ENCODE data around the gene DSCAM. TPM values are rescaled to one million over a fixed set of nuclear protein-coding genes. Genes with fewer than 3 reads are reported as not detected.

The DSCAM gene
- total RNA-seq, 1 experiment from 2014 or later, result not detected

DNA sequence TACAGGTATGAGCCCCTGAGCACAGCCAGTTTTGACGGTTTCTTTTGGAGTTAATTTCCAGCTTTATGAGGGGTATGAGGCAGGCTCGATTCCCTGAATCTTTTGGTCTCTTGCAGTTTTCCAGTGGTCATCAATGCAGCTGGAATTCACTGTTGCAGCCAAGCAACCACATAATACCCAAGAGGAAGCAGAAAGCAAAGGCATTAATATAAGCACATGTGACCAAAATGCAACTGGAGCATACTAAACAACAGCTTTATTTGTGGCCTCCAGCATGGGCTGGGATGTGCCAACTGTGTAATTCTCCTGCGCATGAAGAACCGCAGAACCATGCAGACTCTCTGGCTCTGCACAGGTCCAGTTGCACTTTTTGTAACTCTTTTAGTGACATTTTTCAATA is 33.0 kb downstream of the DSCAM start:
- Histone ChIP-seq H3K27me3 (ENCODE audit: insufficient read depth, low read length) (no peaks in the 10 kb centered on the region), H3K79me2 (ENCODE audit: insufficient read depth, low read length) (no peaks in the 10 kb centered on the region), H3K9me3 (ENCODE audit: control insufficient read depth in 1 of 2, insufficient read depth in 1 of 2, low read depth in 1 of 2, low read length in 2 of 2) (peaks cover 11 to 37% of the 10 kb centered on the region in 2 experiments; a peak in 2 of 4 replicates), H3K9ac (ENCODE audit: low read length) (no peak overlapping the region), H3K4me1 (ENCODE audit: control insufficient read depth in 1 of 2, insufficient read depth in 2 of 2, low read length in 2 of 2) (no peaks in the 10 kb centered on the region), H3K27ac (ENCODE audit: low read depth, low read length) (no peak overlapping the region), H3K4me2 (ENCODE audit: low read length) (no peak overlapping the region), H2AFZ (ENCODE audit: low read depth, low read length, poor library complexity, severe bottlenecking) (no peak overlapping the region), H4K20me1 (ENCODE audit: insufficient read depth) (no peaks in the 10 kb centered on the region), H3K4me3 (replicated peaks in 1 of 2; ENCODE audit: low read depth in 1 of 2, low read length in 2 of 2) (no peak overlapping the region), H3K9me2 (ENCODE audit: insufficient read depth) (no peaks in the 10 kb centered on the region), H3K36me3 (ENCODE audit: control insufficient read depth in 1 of 2, insufficient read depth in 2 of 2, low read length in 2 of 2) (no peaks in the 10 kb centered on the region)
- no peak for ATAC-seq
- RAD21 ChIA-PET (ENCODE audit: low non-redundant PET in 1 of 2, low total read pairs in 2 of 2, uncharacterized antibody in 2 of 2, unreplicated experiment in 2 of 2), result no interaction called here
- intact Hi-C loops (cut with micrococcal nuclease), result no loop called here
- TF ChIP-seq, protein P1, sequence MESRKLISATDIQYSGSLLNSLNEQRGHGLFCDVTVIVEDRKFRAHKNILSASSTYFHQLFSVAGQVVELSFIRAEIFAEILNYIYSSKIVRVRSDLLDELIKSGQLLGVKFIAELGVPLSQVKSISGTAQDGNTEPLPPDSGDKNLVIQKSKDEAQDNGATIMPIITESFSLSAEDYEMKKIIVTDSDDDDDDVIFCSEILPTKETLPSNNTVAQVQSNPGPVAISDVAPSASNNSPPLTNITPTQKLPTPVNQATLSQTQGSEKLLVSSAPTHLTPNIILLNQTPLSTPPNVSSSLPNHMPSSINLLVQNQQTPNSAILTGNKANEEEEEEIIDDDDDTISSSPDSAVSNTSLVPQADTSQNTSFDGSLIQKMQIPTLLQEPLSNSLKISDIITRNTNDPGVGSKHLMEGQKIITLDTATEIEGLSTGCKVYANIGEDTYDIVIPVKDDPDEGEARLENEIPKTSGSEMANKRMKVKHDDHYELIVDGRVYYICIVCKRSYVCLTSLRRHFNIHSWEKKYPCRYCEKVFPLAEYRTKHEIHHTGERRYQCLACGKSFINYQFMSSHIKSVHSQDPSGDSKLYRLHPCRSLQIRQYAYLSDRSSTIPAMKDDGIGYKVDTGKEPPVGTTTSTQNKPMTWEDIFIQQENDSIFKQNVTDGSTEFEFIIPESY (IDR thresholded peaks at IDR 0.05; ENCODE audit: extremely low read depth, insufficient replicate concordance, low read length), result no peak
- TF ChIP-seq TCF7L2 (IDR thresholded peaks at IDR 0.05; ENCODE audit: borderline replicate concordance, extremely low read depth, insufficient read depth, insufficient read length) (no peak), POLR2AphosphoS5 (IDR thresholded peaks at IDR 0.05; ENCODE audit: low read depth, low read length) (no peak), EZH2 (IDR thresholded peaks at IDR 0.05) (no peak), ZFX (IDR thresholded peaks at IDR 0.05) (no peak), SP1 (IDR thresholded peaks at IDR 0.05; ENCODE audit: low read depth) (no peak)
- no TSS peak for BruUV-seq (replicated peaks)
- CTCF ChIA-PET, result no interaction called here
- no peak for DNase-seq (ENCODE audit: low read depth, low spot score)
- POLR2A ChIA-PET, result no interaction called here

DNA sequence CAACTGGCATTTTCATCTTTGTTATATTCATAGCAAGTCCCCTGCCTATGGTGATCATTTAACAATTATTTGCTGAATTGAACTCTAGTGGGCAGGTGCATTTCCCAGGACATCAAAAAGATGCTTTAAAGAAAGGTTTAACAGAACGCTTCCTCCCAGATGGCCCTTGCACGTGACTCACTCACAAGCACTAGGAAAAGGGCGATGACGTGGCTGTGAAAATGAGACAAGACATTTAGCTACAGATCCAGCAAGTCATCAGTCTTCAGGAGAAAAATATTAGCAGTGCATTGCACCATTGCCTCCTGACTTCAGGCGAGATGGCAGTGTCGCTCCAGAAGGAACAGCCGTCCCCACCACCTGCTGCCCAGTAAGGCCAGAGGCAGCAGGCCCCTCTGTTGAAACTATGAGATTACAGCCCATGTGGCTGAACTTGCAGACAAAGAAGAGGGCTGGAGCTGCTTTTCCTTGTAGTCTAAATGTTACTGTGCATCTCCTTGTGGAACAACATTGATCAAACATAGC is 37.2 kb downstream of the DSCAM start:
- no peak overlapping the region for H3K9ac ChIP-seq (ENCODE audit: low read length)
- H3K27ac ChIP-seq (ENCODE audit: low read depth, low read length), result no peak overlapping the region
- ChIA-PET CTCF (no interaction called here), RAD21 (ENCODE audit: low non-redundant PET in 1 of 2, low total read pairs in 2 of 2, uncharacterized antibody in 2 of 2, unreplicated experiment in 2 of 2) (no interaction called here), POLR2A (no interaction called here)
- no peaks in the 10 kb centered on the region for H3K79me2 ChIP-seq (ENCODE audit: insufficient read depth, low read length)
- no peak for ATAC-seq
- no peaks in the 10 kb centered on the region for H3K36me3 ChIP-seq (ENCODE audit: control insufficient read depth in 1 of 2, insufficient read depth in 2 of 2, low read length in 2 of 2)
- DNase-seq (ENCODE audit: low read depth, low spot score), result no peak
- no peak overlapping the region for H3K4me3 ChIP-seq (replicated peaks in 1 of 2; ENCODE audit: low read depth in 1 of 2, low read length in 2 of 2)
- H2AFZ ChIP-seq (ENCODE audit: low read depth, low read length, poor library complexity, severe bottlenecking), result no peak overlapping the region
- H3K27me3 ChIP-seq (ENCODE audit: insufficient read depth, low read length), result no peaks in the 10 kb centered on the region
- no peaks in the 10 kb centered on the region for H4K20me1 ChIP-seq (ENCODE audit: insufficient read depth)
- TF ChIP-seq POLR2A (IDR thresholded peaks at IDR 0.05; ENCODE audit: borderline replicate concordance, extremely low read depth, insufficient read depth, insufficient read length) (no peak), JUND (IDR thresholded peaks at IDR 0.05) (no peak), ZFX (IDR thresholded peaks at IDR 0.05) (no peak), ELF1 (IDR thresholded peaks at IDR 0.05; ENCODE audit: borderline replicate concordance, low read depth) (no peak), EZH2 (IDR thresholded peaks at IDR 0.05) (no peak), POLR2AphosphoS5 (IDR thresholded peaks at IDR 0.05; ENCODE audit: low read depth, low read length) (no peak), RAD21 (IDR thresholded peaks at IDR 0.05; ENCODE audit: low read depth) (no peak), CEBPB (IDR thresholded peaks at IDR 0.05; ENCODE audit: low read depth) (no peak)
- TF ChIP-seq, protein P2, sequence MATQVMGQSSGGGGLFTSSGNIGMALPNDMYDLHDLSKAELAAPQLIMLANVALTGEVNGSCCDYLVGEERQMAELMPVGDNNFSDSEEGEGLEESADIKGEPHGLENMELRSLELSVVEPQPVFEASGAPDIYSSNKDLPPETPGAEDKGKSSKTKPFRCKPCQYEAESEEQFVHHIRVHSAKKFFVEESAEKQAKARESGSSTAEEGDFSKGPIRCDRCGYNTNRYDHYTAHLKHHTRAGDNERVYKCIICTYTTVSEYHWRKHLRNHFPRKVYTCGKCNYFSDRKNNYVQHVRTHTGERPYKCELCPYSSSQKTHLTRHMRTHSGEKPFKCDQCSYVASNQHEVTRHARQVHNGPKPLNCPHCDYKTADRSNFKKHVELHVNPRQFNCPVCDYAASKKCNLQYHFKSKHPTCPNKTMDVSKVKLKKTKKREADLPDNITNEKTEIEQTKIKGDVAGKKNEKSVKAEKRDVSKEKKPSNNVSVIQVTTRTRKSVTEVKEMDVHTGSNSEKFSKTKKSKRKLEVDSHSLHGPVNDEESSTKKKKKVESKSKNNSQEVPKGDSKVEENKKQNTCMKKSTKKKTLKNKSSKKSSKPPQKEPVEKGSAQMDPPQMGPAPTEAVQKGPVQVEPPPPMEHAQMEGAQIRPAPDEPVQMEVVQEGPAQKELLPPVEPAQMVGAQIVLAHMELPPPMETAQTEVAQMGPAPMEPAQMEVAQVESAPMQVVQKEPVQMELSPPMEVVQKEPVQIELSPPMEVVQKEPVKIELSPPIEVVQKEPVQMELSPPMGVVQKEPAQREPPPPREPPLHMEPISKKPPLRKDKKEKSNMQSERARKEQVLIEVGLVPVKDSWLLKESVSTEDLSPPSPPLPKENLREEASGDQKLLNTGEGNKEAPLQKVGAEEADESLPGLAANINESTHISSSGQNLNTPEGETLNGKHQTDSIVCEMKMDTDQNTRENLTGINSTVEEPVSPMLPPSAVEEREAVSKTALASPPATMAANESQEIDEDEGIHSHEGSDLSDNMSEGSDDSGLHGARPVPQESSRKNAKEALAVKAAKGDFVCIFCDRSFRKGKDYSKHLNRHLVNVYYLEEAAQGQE (IDR thresholded peaks at IDR 0.05; ENCODE audit: low read depth), result no peak
- TF ChIP-seq, protein P3, sequence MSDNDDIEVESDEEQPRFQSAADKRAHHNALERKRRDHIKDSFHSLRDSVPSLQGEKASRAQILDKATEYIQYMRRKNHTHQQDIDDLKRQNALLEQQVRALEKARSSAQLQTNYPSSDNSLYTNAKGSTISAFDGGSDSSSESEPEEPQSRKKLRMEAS (IDR thresholded peaks at IDR 0.05), result no peak
- H3K4me1 ChIP-seq (ENCODE audit: control insufficient read depth in 1 of 2, insufficient read depth in 2 of 2, low read length in 2 of 2), result no peaks in the 10 kb centered on the region
- no peak overlapping the region for H3K4me2 ChIP-seq (ENCODE audit: low read length)
- no TSS peak for BruUV-seq (replicated peaks)
- peaks cover 25 to 47% of the 10 kb centered on the region in 2 experiments; a peak in 2 of 4 replicates for H3K9me3 ChIP-seq (ENCODE audit: control insufficient read depth in 1 of 2, insufficient read depth in 1 of 2, low read depth in 1 of 2, low read length in 2 of 2)
- intact Hi-C loops (cut with micrococcal nuclease), result no loop called here
- H3K9me2 ChIP-seq (ENCODE audit: insufficient read depth), result no peaks in the 10 kb centered on the region

Data from HCT116 (cell line).